GM18907 (cell line): ENCODE measurements around the gene ABCC1.
A peak's percentile ranks its signal among the peaks of the same experiment; 100 is the strongest.

Experiments
- ATAC-seq: cut with Tn5 transposase; IDR thresholded peaks from one replicate; pipeline ENCODE4 v1.9.1; 2021; ENCODE audit warnings: mild to moderate bottlenecking, moderate library complexity; ENCODE audit not compliant: unreplicated experiment

The ABCC1 gene

DNA sequence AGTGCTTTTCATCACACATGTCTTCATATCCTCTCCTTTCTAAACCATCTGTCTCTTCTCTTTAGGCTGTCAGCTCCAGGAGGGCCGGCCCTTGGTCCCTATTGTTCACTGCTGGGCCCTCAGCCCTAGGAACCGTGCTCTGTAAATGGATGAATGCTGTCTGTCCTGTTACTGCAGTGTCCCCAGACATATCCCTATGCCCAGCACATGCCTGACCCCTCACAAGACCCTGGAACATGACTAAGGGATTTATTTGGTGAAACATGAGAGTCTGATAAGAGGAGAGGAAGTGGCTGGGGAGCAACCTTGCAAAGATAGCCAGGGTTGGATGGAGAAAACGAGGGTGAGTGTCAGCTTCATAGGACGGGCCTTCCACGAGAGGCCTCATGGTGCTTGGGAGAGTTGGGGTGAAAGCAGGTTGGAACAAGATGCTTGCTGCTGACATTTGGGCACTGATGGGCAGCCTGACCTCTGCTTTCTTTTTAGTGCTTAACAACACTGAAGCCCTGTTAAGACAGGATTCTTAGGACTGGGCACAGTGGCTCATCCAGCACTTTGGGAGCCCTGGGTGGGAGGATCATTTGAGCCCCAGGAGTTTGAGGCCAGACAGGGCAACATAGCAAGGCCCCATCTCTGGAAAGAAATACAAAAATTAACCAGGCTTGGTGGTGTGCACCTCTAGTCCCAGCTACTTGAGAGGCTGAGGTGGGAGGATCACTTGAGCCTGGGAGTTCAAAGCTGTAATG is 39.0 kb downstream of the ABCC1 start:
- no peak for ATAC-seq

GRCh38 chr16:15990902-15991301 is 41.5 kb downstream of the ABCC1 start:
- ATAC-seq, result no peak

DNA sequence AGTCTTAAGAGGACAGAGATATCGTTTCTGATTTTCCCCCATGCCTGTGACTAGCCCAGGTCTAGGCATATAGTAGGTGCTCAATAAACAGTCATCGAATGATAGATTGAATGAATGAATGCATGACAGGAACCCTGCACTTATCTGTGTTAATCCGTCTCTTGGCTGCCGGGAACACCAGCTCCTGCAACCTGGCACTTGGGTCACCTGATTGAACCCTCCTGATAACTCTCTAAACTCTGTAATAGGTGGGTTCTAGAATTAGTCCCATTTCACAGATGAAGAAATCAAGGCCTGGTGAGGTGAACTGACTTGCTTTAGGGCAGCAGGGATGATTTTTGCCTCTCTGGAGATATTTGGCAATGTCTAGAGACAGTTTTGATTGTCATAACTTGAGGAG is 43.7 kb downstream of the ABCC1 start:
- ATAC-seq, result no peak

DNA sequence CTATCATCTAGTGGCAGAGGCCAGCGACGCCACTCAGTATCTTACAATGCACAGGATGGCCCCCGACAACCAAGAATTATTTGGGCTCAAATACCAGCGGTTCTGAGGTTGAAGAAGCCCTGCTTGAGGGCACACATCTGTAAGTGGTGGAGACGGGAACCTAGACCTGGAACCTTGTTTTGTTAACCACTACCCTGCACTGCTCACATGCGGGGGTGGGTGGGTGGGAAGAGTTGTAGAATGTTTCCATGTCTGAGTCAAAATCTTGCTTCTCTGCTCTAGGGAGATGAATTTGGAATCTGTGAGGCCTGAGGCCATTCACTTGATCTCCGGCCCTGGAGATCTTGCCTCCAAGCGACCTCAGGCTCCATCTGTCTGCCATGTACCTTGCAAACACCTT is 44.1 kb downstream of the ABCC1 start:
- no peak for ATAC-seq

DNA sequence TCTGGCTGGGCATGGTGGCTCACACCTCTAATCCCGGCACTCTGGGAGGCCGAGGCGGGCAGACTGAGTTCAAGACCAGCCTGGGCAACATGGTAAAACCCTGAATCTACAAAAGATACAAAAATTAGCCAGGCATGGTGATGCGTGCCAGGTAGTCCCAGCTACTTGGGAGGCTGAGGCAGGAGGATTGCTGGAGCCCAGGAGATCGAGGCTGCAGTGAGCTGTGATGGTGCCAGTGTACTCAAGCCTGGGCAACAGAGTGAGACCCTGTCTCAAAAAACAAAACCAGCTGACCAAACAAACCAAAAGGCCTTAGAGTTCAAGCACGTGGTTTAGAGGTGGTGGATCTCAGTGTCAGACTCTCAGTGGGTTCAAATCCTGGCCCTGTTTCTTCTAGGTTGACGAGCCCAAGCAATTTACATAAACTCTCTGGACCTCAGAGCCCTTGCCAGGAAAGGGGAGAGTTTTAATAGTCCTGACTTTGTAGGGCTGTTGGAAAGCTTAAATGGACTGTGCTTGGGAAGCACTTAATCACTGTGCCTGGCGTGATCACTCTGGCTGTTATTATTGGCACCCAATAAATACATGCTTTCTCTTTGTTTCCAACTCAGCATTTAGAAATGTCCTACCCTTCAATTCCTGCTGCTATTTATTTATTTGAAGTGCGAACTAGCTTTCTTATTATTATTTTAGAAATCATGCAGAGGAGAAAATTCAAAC is 44.7 kb downstream of the ABCC1 start:
- ATAC-seq, result no peak

DNA sequence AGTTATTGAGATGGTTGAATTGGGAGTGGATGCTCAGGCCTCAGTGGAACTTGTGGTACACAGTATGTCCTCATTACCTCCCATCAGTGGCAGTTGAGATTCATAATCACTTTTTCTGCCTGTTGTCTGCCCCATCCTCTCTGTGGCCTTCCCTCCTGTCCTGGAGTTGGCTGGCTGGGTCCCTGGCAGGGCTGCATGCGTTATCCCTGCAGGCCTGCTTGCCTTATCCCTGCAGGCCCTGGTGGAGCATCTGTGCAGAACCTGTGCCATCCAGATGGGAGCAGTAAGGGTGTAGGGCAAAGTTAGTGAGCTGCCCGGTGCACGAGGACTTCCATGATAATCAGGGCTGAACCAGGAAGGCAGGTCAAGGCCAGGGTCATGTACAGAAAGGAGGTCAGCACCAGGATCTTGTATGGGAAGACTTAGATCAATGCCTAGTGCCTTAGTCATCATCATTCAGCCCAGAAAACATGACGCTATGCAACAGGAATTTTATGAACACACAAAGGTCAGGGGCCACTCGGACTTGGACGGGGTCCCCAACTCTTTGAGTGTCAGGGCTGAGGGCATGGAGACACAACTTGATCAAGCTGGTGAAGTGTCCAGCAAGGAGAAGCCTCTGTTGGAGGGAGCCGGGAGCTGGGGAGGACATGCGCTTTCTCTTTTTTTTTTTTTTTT is 47.2 kb downstream of the ABCC1 start:
- ATAC-seq, result no peak

- ATAC-seq, result no peak
Observed at GRCh38 chr16:16000685-16001084, 51.3 kb downstream of the ABCC1 start.

DNA sequence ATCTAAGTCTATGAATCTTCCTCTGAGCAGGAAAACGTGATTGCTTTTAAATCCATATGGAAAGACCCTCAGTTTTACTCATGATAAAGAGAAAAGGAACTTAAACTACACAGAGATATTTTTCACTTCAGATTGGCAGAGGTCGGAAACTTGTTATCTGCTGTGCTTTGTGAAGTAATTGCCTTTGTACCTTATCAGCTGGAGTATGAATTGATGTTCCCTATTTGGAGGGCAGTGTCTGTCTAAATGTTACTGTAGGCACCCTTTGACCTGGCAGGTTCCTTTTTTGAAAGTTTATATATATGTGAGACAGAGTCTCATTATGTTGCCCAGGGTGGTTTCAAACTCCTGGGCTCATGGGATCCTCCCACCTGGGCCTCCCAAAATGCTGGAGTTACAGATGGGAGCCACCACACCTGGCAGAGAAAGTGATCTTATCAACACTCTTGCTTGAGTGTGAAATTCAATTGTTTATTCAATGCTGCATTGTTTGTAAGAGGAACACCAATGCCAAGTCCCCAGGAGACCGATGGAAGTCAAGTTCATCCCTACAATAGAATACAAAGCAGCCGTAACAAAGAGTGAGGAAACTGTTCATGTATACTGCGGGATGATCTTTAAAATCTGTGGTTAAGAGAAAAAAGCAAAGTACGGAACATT is 52.3 kb downstream of the ABCC1 start:
- no peak for ATAC-seq

GRCh38 chr16:16003719-16004313 is 54.4 kb downstream of the ABCC1 start:
- ATAC-seq, result no peak

DNA sequence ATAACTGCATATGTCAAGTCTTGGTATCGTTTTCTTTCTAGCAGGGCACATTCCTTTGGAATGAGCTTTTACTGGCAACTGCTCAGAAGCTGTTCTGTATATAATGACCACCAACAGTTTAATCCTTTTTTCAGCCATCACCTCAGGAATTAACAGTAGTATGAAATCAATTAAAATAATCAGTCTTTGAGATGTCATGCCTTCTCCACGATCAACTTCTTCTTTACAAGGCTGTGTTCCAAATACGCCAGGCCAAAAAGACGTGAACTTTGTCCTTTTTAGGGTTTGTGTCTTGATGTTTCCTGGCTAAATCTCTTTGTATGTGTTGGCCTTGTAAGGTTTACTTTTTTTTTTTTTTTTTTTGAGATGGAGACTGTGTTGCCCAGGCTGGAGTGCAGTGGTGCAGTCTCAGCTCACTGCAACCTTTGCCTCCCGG is 54.9 kb downstream of the ABCC1 start:
- ATAC-seq, result no peak

GRCh38 chr16:16005721-16006120 is 56.3 kb downstream of the ABCC1 start:
- ATAC-seq, result no peak

DNA sequence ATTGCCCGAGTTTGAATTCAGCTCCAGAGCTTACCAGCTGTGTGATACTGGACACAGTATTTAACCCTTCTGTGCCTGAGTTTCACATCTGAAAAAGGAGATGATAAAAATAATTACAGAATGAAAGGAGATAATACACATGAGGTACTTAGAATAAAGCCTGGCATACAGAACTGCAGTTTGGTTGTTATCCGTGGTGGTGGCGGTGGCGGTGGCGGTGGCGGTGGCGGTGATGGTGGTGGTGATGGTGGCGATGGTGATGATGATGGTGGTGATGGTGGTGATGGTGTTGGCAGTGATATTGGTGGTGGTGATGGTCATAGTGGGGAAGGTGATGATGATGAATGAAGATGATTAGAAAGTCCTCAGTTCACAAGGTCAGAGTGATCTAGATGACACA is 57.2 kb downstream of the ABCC1 start:
- ATAC-seq, result no peak

DNA sequence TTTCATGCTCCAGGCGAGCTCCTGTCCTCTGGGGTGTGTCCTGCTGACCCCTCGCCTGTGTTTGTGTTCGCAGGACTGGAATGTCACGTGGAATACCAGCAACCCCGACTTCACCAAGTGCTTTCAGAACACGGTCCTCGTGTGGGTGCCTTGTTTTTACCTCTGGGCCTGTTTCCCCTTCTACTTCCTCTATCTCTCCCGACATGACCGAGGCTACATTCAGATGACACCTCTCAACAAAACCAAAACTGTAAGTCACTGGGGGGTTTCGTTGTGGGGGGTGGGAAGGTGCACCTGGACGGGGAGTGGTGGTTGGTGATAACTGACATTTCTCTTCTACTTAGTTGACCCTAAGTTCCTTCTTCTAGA is 58.3 kb downstream of the ABCC1 start:
- ATAC-seq, result peak; percentile 64

DNA sequence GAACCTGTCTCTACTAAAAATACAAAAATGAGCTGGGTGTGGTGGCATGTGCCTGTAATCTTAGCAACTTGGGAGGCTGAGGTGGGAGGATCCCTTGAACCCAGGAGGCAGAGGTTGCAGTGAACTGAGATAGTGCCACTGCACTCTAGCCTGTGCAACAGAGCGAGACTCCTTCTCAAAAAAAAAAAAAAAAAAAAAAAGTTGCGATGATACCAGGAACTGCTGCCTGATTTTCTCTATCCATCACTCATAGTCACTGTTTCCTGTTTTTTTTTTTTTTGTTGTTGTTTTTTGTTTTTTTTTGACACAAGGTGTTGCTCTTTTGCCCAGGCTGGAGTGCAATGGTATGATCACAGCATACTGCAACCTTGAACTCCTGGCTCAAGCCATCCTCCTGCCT is 59.2 kb downstream of the ABCC1 start:
- ATAC-seq, result no peak

GRCh38 chr16:16009401-16009800 is 60.0 kb downstream of the ABCC1 start:
- ATAC-seq, result no peak

DNA sequence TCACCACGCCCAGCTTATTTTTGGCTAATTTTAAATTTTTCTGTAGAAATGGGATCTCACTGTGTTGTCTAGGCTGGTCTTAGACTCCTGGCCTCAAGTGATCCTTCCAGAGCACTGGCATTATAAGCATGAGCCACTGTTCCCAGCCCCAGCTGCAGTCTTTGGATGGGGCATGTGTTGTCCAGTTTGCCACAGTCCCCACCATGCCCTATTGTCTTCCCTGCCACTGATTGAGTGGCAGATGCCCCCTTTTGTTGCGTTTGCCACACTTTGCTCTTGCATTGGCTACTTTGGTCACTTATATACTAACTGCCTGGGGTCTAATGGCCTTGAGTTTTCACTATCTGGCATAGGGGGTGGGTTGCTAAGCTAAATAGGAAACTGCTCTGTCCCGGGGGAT is 60.8 kb downstream of the ABCC1 start:
- no peak for ATAC-seq

- ATAC-seq, result no peak
Observed at GRCh38 chr16:16012144-16012543, 62.7 kb downstream of the ABCC1 start.

DNA sequence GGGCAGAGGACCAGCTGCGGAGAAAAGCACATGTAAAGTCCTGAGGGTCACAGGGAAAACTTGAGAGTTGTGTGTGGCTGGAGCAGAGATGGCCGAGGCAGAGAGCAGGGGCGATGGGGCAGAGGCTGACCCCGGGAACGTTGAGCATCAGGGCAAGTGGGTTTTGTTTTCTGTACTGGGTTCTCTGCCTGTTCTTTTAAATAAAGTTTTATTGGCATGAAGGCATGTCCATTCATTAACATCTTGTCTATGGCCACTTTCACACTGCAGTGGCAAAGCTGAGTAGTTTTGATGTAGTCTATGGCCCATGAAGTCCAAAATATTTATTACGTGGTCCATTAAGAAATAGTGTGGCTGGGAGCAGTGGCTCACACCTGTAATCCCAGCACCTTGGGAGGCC is 64.4 kb downstream of the ABCC1 start:
- ATAC-seq, result no peak

GRCh38 chr16:16014329-16015224 is 65.2 kb downstream of the ABCC1 start:
- no peak for ATAC-seq

- no peak for ATAC-seq
Observed at GRCh38 chr16:16015849-16016248, 66.4 kb downstream of the ABCC1 start.
